IPS-18c (cell line): ENCODE results near the gene PDE1C.

Experiments used
- H3K4me3 ChIP-seq: 2 replicates; pipeline ENCODE4 v1.7.0; 2013; ENCODE audit warnings: low read depth, mild to moderate bottlenecking, low read length, moderate library complexity; ENCODE audit not compliant: insufficient read depth
- H3K9me3 ChIP-seq: one replicate; pipeline ENCODE4 v1.6.1; 2013; ENCODE audit warnings: mild to moderate bottlenecking, low read length, moderate library complexity; ENCODE audit not compliant: control insufficient read depth, insufficient read depth

PDE1C gene

GRCh38 chr7:31906479-31907171, 163.6 kb downstream of the PDE1C start:
- no peak overlapping the region for H3K4me3 ChIP-seq

GRCh38 chr7:31903962-31904361, 166.2 kb downstream of the PDE1C start:
- Histone ChIP-seq H3K4me3 (no peak overlapping the region), H3K9me3 (no peaks in the 10 kb centered on the region)

More at GRCh38 chr7:31906479-31907171, 163.6 kb downstream of the PDE1C start:
- no peaks in the 10 kb centered on the region for H3K9me3 ChIP-seq

GRCh38 chr7:31899356-31899927, 170.8 kb downstream of the PDE1C start:
- Histone ChIP-seq H3K9me3 (no peaks in the 10 kb centered on the region), H3K4me3 (no peak overlapping the region)

- H3K4me3 ChIP-seq, result no peak overlapping the region
- no peaks in the 10 kb centered on the region for H3K9me3 ChIP-seq
These were observed 173.3 kb downstream of the PDE1C start for GRCh38 chr7:31896925-31897324.

- no peaks in the 10 kb centered on the region for H3K9me3 ChIP-seq
- no peak overlapping the region for H3K4me3 ChIP-seq
These were observed 175.9 kb downstream of the PDE1C start for GRCh38 chr7:31894308-31894707.

- Histone ChIP-seq H3K9me3 (no peaks in the 10 kb centered on the region), H3K4me3 (no peak overlapping the region)
These were observed 176.8 kb downstream of the PDE1C start for GRCh38 chr7:31893365-31893764.

GRCh38 chr7:31892099-31892829, 177.9 kb downstream of the PDE1C start:
- no peaks in the 10 kb centered on the region for H3K9me3 ChIP-seq
- H3K4me3 ChIP-seq, result no peak overlapping the region

GRCh38 chr7:31890766-31891165, 179.4 kb downstream of the PDE1C start:
- Histone ChIP-seq H3K9me3 (no peaks in the 10 kb centered on the region), H3K4me3 (no peak overlapping the region)

GRCh38 chr7:31890198-31890597, 180.0 kb downstream of the PDE1C start:
- no peaks in the 10 kb centered on the region for H3K9me3 ChIP-seq
- H3K4me3 ChIP-seq, result no peak overlapping the region

GRCh38 chr7:31887006-31887405, 183.2 kb downstream of the PDE1C start:
- no peak overlapping the region for H3K4me3 ChIP-seq
- H3K9me3 ChIP-seq, result no peaks in the 10 kb centered on the region

GRCh38 chr7:31885171-31885570, 185.0 kb downstream of the PDE1C start:
- no peaks in the 10 kb centered on the region for H3K9me3 ChIP-seq
- no peak overlapping the region for H3K4me3 ChIP-seq

- Histone ChIP-seq H3K4me3 (no peak overlapping the region), H3K9me3 (no peaks in the 10 kb centered on the region)
These were observed 186.4 kb downstream of the PDE1C start for GRCh38 chr7:31883761-31884164.

- no peaks in the 10 kb centered on the region for H3K9me3 ChIP-seq
- H3K4me3 ChIP-seq, result no peak overlapping the region
These were observed 188.0 kb downstream of the PDE1C start for GRCh38 chr7:31882187-31882586.

GRCh38 chr7:31878875-31879274, 191.3 kb downstream of the PDE1C start:
- Histone ChIP-seq H3K4me3 (no peak overlapping the region), H3K9me3 (no peaks in the 10 kb centered on the region)

- no peak overlapping the region for H3K4me3 ChIP-seq
These were observed 194.8 kb downstream of the PDE1C start for GRCh38 chr7:31875424-31875823.

GRCh38 chr7:31874631-31875386, 195.4 kb downstream of the PDE1C start:
- H3K9me3 ChIP-seq, result no peaks in the 10 kb centered on the region
- H3K4me3 ChIP-seq, result no peak overlapping the region

More at GRCh38 chr7:31875424-31875823, 194.8 kb downstream of the PDE1C start:
- H3K9me3 ChIP-seq, result no peaks in the 10 kb centered on the region

- H3K9me3 ChIP-seq, result no peaks in the 10 kb centered on the region
- H3K4me3 ChIP-seq, result no peak overlapping the region
These were observed 196.2 kb downstream of the PDE1C start for GRCh38 chr7:31873816-31874597.
